ENCODE data around the gene PPP3R2. TPM values are rescaled to one million over a fixed set of nuclear protein-coding genes. Genes with fewer than 3 reads are reported as not detected.

Gene PPP3R2
- total and polyA plus RNA-seq, 2 experiments from 2014 or later = not detected

GRCh38 chr9:101634741-101635409 lies 40.1 kb upstream of the PPP3R2 start:
- DNase-seq (ENCODE audit: low read depth in 1 of 2, low spot score in 1 of 2) = no peak
- Histone ChIP-seq H3K27me3 (no peaks in the 10 kb centered on the region), H3K4me1 (ENCODE audit: low read depth) (no peaks in the 10 kb centered on the region), H3K36me3 (no peaks in the 10 kb centered on the region), H3K4me3 (no peak overlapping the region), H3K27ac (no peak overlapping the region), H3K9me3 (ENCODE audit: low read depth) (no peaks in the 10 kb centered on the region)
- TF ChIP-seq, protein P1, sequence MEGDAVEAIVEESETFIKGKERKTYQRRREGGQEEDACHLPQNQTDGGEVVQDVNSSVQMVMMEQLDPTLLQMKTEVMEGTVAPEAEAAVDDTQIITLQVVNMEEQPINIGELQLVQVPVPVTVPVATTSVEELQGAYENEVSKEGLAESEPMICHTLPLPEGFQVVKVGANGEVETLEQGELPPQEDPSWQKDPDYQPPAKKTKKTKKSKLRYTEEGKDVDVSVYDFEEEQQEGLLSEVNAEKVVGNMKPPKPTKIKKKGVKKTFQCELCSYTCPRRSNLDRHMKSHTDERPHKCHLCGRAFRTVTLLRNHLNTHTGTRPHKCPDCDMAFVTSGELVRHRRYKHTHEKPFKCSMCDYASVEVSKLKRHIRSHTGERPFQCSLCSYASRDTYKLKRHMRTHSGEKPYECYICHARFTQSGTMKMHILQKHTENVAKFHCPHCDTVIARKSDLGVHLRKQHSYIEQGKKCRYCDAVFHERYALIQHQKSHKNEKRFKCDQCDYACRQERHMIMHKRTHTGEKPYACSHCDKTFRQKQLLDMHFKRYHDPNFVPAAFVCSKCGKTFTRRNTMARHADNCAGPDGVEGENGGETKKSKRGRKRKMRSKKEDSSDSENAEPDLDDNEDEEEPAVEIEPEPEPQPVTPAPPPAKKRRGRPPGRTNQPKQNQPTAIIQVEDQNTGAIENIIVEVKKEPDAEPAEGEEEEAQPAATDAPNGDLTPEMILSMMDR (IDR thresholded peaks at IDR 0.05; ENCODE audit: low read depth, low read length) = no peak

DNA sequence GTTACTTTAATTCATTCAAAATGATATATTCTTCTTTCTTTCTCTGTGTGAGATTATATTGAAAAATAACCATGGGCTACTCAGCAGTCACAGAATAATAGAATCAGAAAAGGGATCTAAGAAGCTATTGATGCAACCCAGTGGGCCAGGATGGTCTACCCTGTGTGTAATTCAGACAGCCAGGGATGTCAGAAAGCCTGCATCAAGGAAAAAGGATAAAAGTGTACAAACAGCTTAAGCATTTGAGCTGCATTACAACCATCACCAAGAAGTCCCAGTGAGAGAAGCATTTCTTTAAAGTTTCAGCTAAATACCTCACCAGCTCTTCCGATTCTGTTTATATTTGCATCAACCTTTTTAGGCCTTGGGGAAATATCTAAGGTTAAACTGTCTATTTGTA lies 37.8 kb upstream of the PPP3R2 start:
- Histone ChIP-seq H3K4me1 (ENCODE audit: low read depth) (no peaks in the 10 kb centered on the region), H3K27ac (no peak overlapping the region), H3K4me3 (no peak overlapping the region), H3K9me3 (ENCODE audit: low read depth) (no peaks in the 10 kb centered on the region), H3K36me3 (no peaks in the 10 kb centered on the region), H3K27me3 (no peaks in the 10 kb centered on the region)
- TF ChIP-seq, protein P1 (IDR thresholded peaks at IDR 0.05; ENCODE audit: low read depth, low read length) = no peak
- no peak for DNase-seq (ENCODE audit: low read depth in 1 of 2, low spot score in 1 of 2)

- Histone ChIP-seq H3K36me3 (no peaks in the 10 kb centered on the region), H3K9me3 (ENCODE audit: low read depth) (no peaks in the 10 kb centered on the region), H3K4me3 (no peak overlapping the region), H3K4me1 (ENCODE audit: low read depth) (no peaks in the 10 kb centered on the region), H3K27me3 (no peaks in the 10 kb centered on the region), H3K27ac (no peak overlapping the region)
- TF ChIP-seq, protein P1 (IDR thresholded peaks at IDR 0.05; ENCODE audit: low read depth, low read length) = no peak
- no peak for DNase-seq (ENCODE audit: low read depth in 1 of 2, low spot score in 1 of 2)
Observed at GRCh38 chr9:101631892-101632291, 37.1 kb upstream of the PPP3R2 start.

- Histone ChIP-seq H3K27ac (no peak overlapping the region), H3K27me3 (no peaks in the 10 kb centered on the region), H3K36me3 (no peaks in the 10 kb centered on the region), H3K4me1 (ENCODE audit: low read depth) (no peaks in the 10 kb centered on the region), H3K9me3 (ENCODE audit: low read depth) (no peaks in the 10 kb centered on the region), H3K4me3 (no peak overlapping the region)
- TF ChIP-seq, protein P1 (IDR thresholded peaks at IDR 0.05; ENCODE audit: low read depth, low read length) = no peak
- DNase-seq (ENCODE audit: low read depth in 1 of 2, low spot score in 1 of 2) = no peak
Observed at GRCh38 chr9:101629636-101630035, 34.9 kb upstream of the PPP3R2 start.

DNA sequence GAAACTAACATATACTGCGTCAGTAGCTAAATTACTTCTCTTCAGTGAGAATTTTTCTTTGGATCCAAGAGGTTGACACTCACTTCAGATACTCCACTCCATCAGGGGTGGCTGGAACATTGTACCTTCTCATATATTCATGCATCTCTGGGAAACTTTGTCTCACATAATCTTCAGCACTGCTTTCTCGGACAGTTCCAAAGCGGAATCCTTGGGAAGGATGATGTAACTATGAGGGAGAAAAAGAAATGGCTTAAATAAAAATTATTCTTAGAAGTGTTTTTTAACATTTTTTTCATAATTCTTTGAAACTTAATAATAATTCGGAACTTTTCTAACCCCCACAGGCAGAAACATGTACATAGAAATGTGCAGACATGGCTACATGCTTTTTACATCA lies 33.4 kb upstream of the PPP3R2 start:
- no peak overlapping the region for H3K27ac ChIP-seq
- no peaks in the 10 kb centered on the region for H3K36me3 ChIP-seq
- TF ChIP-seq, protein P1 (IDR thresholded peaks at IDR 0.05; ENCODE audit: low read depth, low read length) = no peak
- no peaks in the 10 kb centered on the region for H3K9me3 ChIP-seq (ENCODE audit: low read depth)
- peak; percentile 1 to 53 for DNase-seq (ENCODE audit: low read depth in 1 of 2, low spot score in 1 of 2)
- no peak overlapping the region for H3K4me3 ChIP-seq
- H3K27me3 ChIP-seq = no peaks in the 10 kb centered on the region
- no peaks in the 10 kb centered on the region for H3K4me1 ChIP-seq (ENCODE audit: low read depth)

Measured in cardiac muscle cell (in vitro differentiated cells and primary cell).